HepG2 (cell line): ENCODE results near the gene GCNT2. TPM values are rescaled to one million over a fixed set of nuclear protein-coding genes. Genes with fewer than 3 reads are reported as not detected.
A peak's percentile ranks its signal among the peaks of the same experiment; 100 is the strongest.

Source experiments
- ATAC-seq: fragments of 200-7000 bp; cut with Tn5 transposase; 3 replicates; pipeline ENCODE4 v1.9.1; 2020; ENCODE audit warnings: mild to moderate bottlenecking, moderate library complexity
- BruUV-seq: library from RNA; stranded (reverse); fragments of 400-500 nt; replicated peaks from 2 replicates; lab custom pipeline; 2021; lab: Mats Ljungman, UMichigan
- CTCF ChIA-PET: fragments of 300-600 bp; formaldehyde crosslinking; extraction: SDS; loops from one replicate; lab custom pipeline; 2021; ENCODE audit warnings: low total read pairs, inconsistent platforms, low intra/inter-chr PET ratio; lab: Yijun Ruan, JAX
- POLR2A ChIA-PET: fragments of 350-600 bp; sonication (Branson Sonifier 250); formaldehyde crosslinking; loops from one replicate; lab custom pipeline; 2020; ENCODE audit warnings: antibody characterized with exemption, inconsistent platforms; lab: Yijun Ruan, JAX
- DNase-seq: peaks from one replicate; pipeline ENCODE4 v3.0.0-alpha.2; 2015; ENCODE audit warnings: low spot score
- FAIRE-seq: peaks from 3 replicates; lab custom pipeline; 2011; peaks lifted over from hg19 to GRCh38; lab: Jason Lieb, UNC
- H2AFZ ChIP-seq: one replicate; pipeline ENCODE4 v1.6.1; 2011; ENCODE audit warnings: low read length, inconsistent platforms
- H3K27ac ChIP-seq: fragments of 300-600 bp; 3 replicates; pipeline ENCODE4 v1.8.0; 2011; ENCODE audit warnings: mixed run types, mild to moderate bottlenecking, mixed read lengths, low read length, inconsistent platforms; ENCODE audit not compliant: insufficient read depth; ENCODE audit errors: extremely low read length
- H3K27me3 ChIP-seq, 2 experiments: fragments of 200-600 bp in 1 of 2; 2 replicates in 1 of 2; 3 replicates in 1 of 2; pipeline versions ENCODE4 v1.6.0 to v1.8.0; 2011; ENCODE audit warnings: low read length in 2 of 2, mild to moderate bottlenecking in 2 of 2, moderate library complexity in 2 of 2, inconsistent platforms in 1 of 2; ENCODE audit not compliant: insufficient read depth in 2 of 2, control insufficient read depth in 1 of 2
- H3K36me3 ChIP-seq, 2 experiments: fragments of 200-600 bp in 1 of 2; replicated peaks in 1 of 2; 2 replicates in 1 of 2; 3 replicates in 1 of 2; pipeline versions ENCODE4 v1.5.1 to v1.8.0; 2011; ENCODE audit warnings: low read length in 2 of 2, inconsistent platforms in 1 of 2; ENCODE audit not compliant: insufficient read depth in 2 of 2, control insufficient read depth in 1 of 2
- H3K4me1 ChIP-seq: 2 replicates; pipeline ENCODE4 v1.5.1; 2012; ENCODE audit warnings: low read length, inconsistent platforms; ENCODE audit not compliant: insufficient read depth
- H3K4me2 ChIP-seq: 2 replicates; pipeline ENCODE4 v1.6.0; 2011; ENCODE audit warnings: low read depth, low read length, inconsistent platforms
- H3K4me3 ChIP-seq, 3 experiments: fragments of 200-600 bp in 1 of 3; sonication (generic), shearing (Covaris generic) in 1 of 3; replicated peaks in 1 of 3; 2 replicates each; pipeline ENCODE4 v1.5.1; 2011 to 2016; ENCODE audit warnings: low read length in 3 of 3, inconsistent platforms in 2 of 3, low read depth in 2 of 3, mild to moderate bottlenecking in 2 of 3, control low read depth in 1 of 3, mixed read lengths in 1 of 3; ENCODE audit not compliant: insufficient read depth in 1 of 3
- H3K79me2 ChIP-seq: one replicate; pipeline ENCODE4 v1.6.1; 2011; ENCODE audit warnings: low read length, inconsistent platforms; ENCODE audit not compliant: insufficient read depth
- H3K9ac ChIP-seq: 2 replicates; pipeline ENCODE4 v1.6.0; 2011; ENCODE audit warnings: mild to moderate bottlenecking, low read depth, low read length, inconsistent platforms; ENCODE audit not compliant: insufficient read depth
- H3K9me3 ChIP-seq: 2 replicates; pipeline ENCODE4 v1.5.1; 2012; ENCODE audit warnings: mild to moderate bottlenecking, low read length
- H4K20me1 ChIP-seq: 2 replicates; pipeline ENCODE4 v1.6.0; 2011; ENCODE audit warnings: inconsistent platforms, mild to moderate bottlenecking, low read length, moderate library complexity; ENCODE audit not compliant: insufficient read depth
- TIGD3 ChIP-seq: sonication (generic); formaldehyde crosslinking; IDR thresholded peaks from 2 replicates; pipeline ENCODE4 v1.5.1; 2020; ENCODE audit warnings: mild to moderate bottlenecking, missing genetic modification reagents, borderline replicate concordance
- ZNF687 ChIP-seq: sonication (generic); formaldehyde crosslinking; IDR thresholded peaks from 2 replicates; pipeline ENCODE4 v1.5.1; 2020; ENCODE audit warnings: mild to moderate bottlenecking, missing genetic modification reagents, moderate library complexity
- WGBS: methylation state at CpG from one replicate; pipeline ENCODE4 v1.1.6; 2017; ENCODE audit warnings: low lambda C conversion rate; 5-methylcytosine and 5-hydroxymethylcytosine counted together
- in situ Hi-C: cut with HindIII; loops from 2 replicates; pipeline ENCODE4 v1.10.0; 2017; ENCODE audit warnings: low pct_unique_long_range_greater_than_20kb; ENCODE audit not compliant: extremely low pct_ligation_motif_present
- intact Hi-C: fragments of 100-400 bp; cut with micrococcal nuclease; formaldehyde crosslinking; loops from one replicate; pipeline ENCODE4 v1.10.0; 2022; ENCODE audit not compliant: unreplicated experiment
- polyA plus RNA-seq, 8 experiments: library from polyadenylated mRNA; depleted of rRNA in 3 of 8; stranded (reverse) in 7 of 8; unstranded in 1 of 8; fragments of >200 nt; fragmentation: Illumina TruSeq in 4 of 8; extraction: Trizol in 4 of 8; gene quantifications; 2 replicates each; pipeline versions ENCODE4 v1.2.1 to v1.2.3, GENCODE V29; 2011 to 2016; ENCODE audit warnings: low read depth in 4 of 8, missing spikeins in 1 of 8, mixed read lengths in 1 of 8; ENCODE audit not compliant: insufficient read depth in 1 of 8
- total RNA-seq, 5 experiments: library from RNA; depleted of rRNA; stranded (reverse); fragments of >200 nt; fragmentation: Illumina TruSeq; extraction: Trizol; gene quantifications; 2 replicates each; pipeline ENCODE4 v1.2.3, GENCODE V29; 2016; ENCODE audit warnings: low read depth in 1 of 5

GCNT2 gene
- total and polyA plus RNA-seq, 2 of the 13 experiments (the other 11 are each of a cell fraction or from before 2014, with no cell fraction given), result 11.8 to 31.9 TPM

GRCh38 chr6:10659699-10660348 is 138.7 kb downstream of the GCNT2 start:
- Histone ChIP-seq H3K4me3 (no peak overlapping the region), H3K4me1 (0 out of 2 replicates have a peak, but pooled peaks cover 6% of the 10 kb centered on the region), H4K20me1 (no peaks in the 10 kb centered on the region), H3K36me3 (no peaks in the 10 kb centered on the region), H3K9me3 (no peaks in the 10 kb centered on the region), H2AFZ (no peak overlapping the region), H3K27ac (no peak overlapping the region), H3K4me2 (no peak overlapping the region), H3K79me2 (no peaks in the 10 kb centered on the region), H3K27me3 (peaks cover 0 to 12% of the 10 kb centered on the region in 2 experiments; a peak in 3 of 5 replicates), H3K9ac (no peak overlapping the region)
- BruUV-seq, result no TSS peak
- ChIA-PET CTCF (no interaction called here), POLR2A (interaction anchor here (1.0 to 1.5 kb wide), 4 partner anchors 35 to 181 kb away, joined by 3 to 5 read pairs (median 4); partner anchors contain the start of genes PAK1IP1 and TMEM14B)
- FAIRE-seq, result no peak
- peak; percentile 34; the same call in 2 of the 3 replicates for ATAC-seq
- 75% methylated on average over 28 of the region's 48 CpGs for WGBS
- in situ Hi-C loops (no loop called here), intact Hi-C loops (loop anchor here (5.0 kb wide), 1 partner anchor 1792 kb away; no protein-coding TSS in a partner anchor)
- no peak for DNase-seq
- TF ChIP-seq TIGD3 (CRISPR knock-in tag) (no peak), ZNF687 (CRISPR knock-in tag) (0 out of 2 replicates have a peak, but pooled peaks have one; percentile 19)
